H1 (cell line): ENCODE measurements around the gene PPP2R2B.

ENCODE experiments used
- CTCF ChIP-seq, 3 experiments: IDR thresholded peaks; 1 replicate in 2 of 3; 2 replicates in 1 of 3; pipeline versions ENCODE4 v1.5.1 to v1.6.1; 2011; ENCODE audit warnings: low read length in 3 of 3, mild to moderate bottlenecking in 3 of 3, inconsistent platforms in 2 of 3, low read depth in 1 of 3, moderate library complexity in 1 of 3; ENCODE audit not compliant: insufficient read depth in 1 of 3; ENCODE audit errors: control extremely low read depth in 1 of 3
- POLR2A ChIP-seq, 2 experiments: IDR thresholded peaks; 1 replicate in 1 of 2; 2 replicates in 1 of 2; pipeline ENCODE4 v1.6.1; 2011; ENCODE audit warnings: low read depth in 2 of 2, low read length in 2 of 2, mild to moderate bottlenecking in 2 of 2; ENCODE audit errors: control extremely low read depth in 1 of 2
- TEAD4 ChIP-seq: IDR thresholded peaks from 2 replicates; pipeline ENCODE4 v1.6.1; 2012; ENCODE audit warnings: low read depth, low read length, inconsistent platforms, mixed read lengths

GRCh38 chr5:146568161-146568560 lies 310.4 kb downstream of the PPP2R2B start:
- TF ChIP-seq CTCF (IDR thresholded peaks at IDR 0.05; ENCODE audit: control extremely low read depth in 1 of 3, insufficient read depth in 1 of 3, low read depth in 1 of 3, low read length in 3 of 3) (no peak), TEAD4 (no peak), POLR2A (IDR thresholded peaks at IDR 0.05; ENCODE audit: control extremely low read depth in 1 of 2, low read depth in 2 of 2, low read length in 2 of 2) (no peak)
